ENCODE data around the gene DCDC2.
"Not testable (repeated sequence)": the region's sequence is repeated elsewhere in the genome, so short reads cannot be mapped to it uniquely, and the experiment has no call there.

The DCDC2 gene

GRCh38 chr6:24381476-24382219 is 23.8 kb upstream of the DCDC2 start:
- no peak for DNase-seq (ENCODE audit: low read depth in 3 of 3)

GRCh38 chr6:24378473-24379097 is 20.7 kb upstream of the DCDC2 start:
- no peak for DNase-seq (ENCODE audit: low read depth in 3 of 3)

- DNase-seq (ENCODE audit: low read depth in 3 of 3), result no peak
These were observed 19.0 kb upstream of the DCDC2 start for GRCh38 chr6:24376871-24377270.

- DNase-seq (ENCODE audit: low read depth in 3 of 3), result no peak
These were observed 16.8 kb upstream of the DCDC2 start for GRCh38 chr6:24374612-24375011.

- not testable (repeated sequence) for DNase-seq (ENCODE audit: low read depth in 3 of 3)
These were observed 7.3 kb upstream of the DCDC2 start for GRCh38 chr6:24365103-24365633.

- DNase-seq (ENCODE audit: low read depth in 3 of 3), result not testable (repeated sequence)
These were observed 4.5 kb upstream of the DCDC2 start for GRCh38 chr6:24362363-24362762.

GRCh38 chr6:24359640-24360454 is 2.0 kb upstream of the DCDC2 start:
- DNase-seq (ENCODE audit: low read depth in 3 of 3), result peak; percentile 59 to 72 (median 68)

- DNase-seq (ENCODE audit: low read depth in 3 of 3), result no peak
These were observed 461 bp upstream of the DCDC2 start for GRCh38 chr6:24358219-24358821.

- DNase-seq (ENCODE audit: low read depth in 3 of 3), result no peak
These were observed 1.4 kb downstream of the DCDC2 start for GRCh38 chr6:24356310-24356973.

- no peak for DNase-seq (ENCODE audit: low read depth in 3 of 3)
These were observed 2.5 kb downstream of the DCDC2 start for GRCh38 chr6:24355393-24355792.

GRCh38 chr6:24353861-24354260 is 4.0 kb downstream of the DCDC2 start:
- DNase-seq (ENCODE audit: low read depth in 3 of 3), result no peak

- no peak for DNase-seq (ENCODE audit: low read depth in 3 of 3)
These were observed 5.4 kb downstream of the DCDC2 start for GRCh38 chr6:24352434-24352833.

GRCh38 chr6:24344976-24345375 is 12.9 kb downstream of the DCDC2 start:
- DNase-seq (ENCODE audit: low read depth in 3 of 3), result no peak

- no peak for DNase-seq (ENCODE audit: low read depth in 3 of 3)
These were observed 16.6 kb downstream of the DCDC2 start for GRCh38 chr6:24340998-24341938.

GRCh38 chr6:24339932-24340331 is 17.9 kb downstream of the DCDC2 start:
- no peak for DNase-seq (ENCODE audit: low read depth in 3 of 3)

GRCh38 chr6:24334285-24334684 is 23.6 kb downstream of the DCDC2 start:
- DNase-seq (ENCODE audit: low read depth in 3 of 3), result no peak

- DNase-seq (ENCODE audit: low read depth in 3 of 3), result no peak
These were observed 25.5 kb downstream of the DCDC2 start for GRCh38 chr6:24332317-24332716.

GRCh38 chr6:24330137-24330732 is 27.6 kb downstream of the DCDC2 start:
- DNase-seq (ENCODE audit: low read depth in 3 of 3), result no peak

- DNase-seq (ENCODE audit: low read depth in 3 of 3), result no peak
These were observed 28.4 kb downstream of the DCDC2 start for GRCh38 chr6:24329451-24329850.

GRCh38 chr6:24329022-24329421 is 28.8 kb downstream of the DCDC2 start:
- no peak for DNase-seq (ENCODE audit: low read depth in 3 of 3)

Data from stimulated activated CD4-positive, alpha-beta T cell treated with anti-CD3 and anti-CD28 coated beads, TNF-alpha, amount 100 ng/mL, for 4 hours (primary cell).